GM21381 (cell line): ENCODE results near the gene EPB41.

Experiments
- ATAC-seq: cut with Tn5 transposase; IDR thresholded peaks from one replicate; pipeline ENCODE4 v1.9.1; 2021; ENCODE audit warnings: mild to moderate bottlenecking, moderate library complexity; ENCODE audit not compliant: unreplicated experiment

EPB41 gene

GRCh38 chr1:28973596-28974421, 59.4 kb downstream of the EPB41 start:
- no peak for ATAC-seq

GRCh38 chr1:28974432-28974831, 60.1 kb downstream of the EPB41 start:
- no peak for ATAC-seq

GRCh38 chr1:28976248-28976647, 61.9 kb downstream of the EPB41 start:
- ATAC-seq: no peak

- ATAC-seq: no peak
Measured at GRCh38 chr1:28981210-28981609, 66.8 kb downstream of the EPB41 start.

- ATAC-seq: no peak
Measured at GRCh38 chr1:28982198-28982597, 67.8 kb downstream of the EPB41 start.

- no peak for ATAC-seq
Measured at GRCh38 chr1:28983091-28983490, 68.7 kb downstream of the EPB41 start.

- no peak for ATAC-seq
Measured at GRCh38 chr1:28983509-28984310, 69.3 kb downstream of the EPB41 start.

GRCh38 chr1:28984311-28984684, 69.9 kb downstream of the EPB41 start:
- ATAC-seq: no peak

- ATAC-seq: no peak
Measured at GRCh38 chr1:28985427-28985826, 71.1 kb downstream of the EPB41 start.

GRCh38 chr1:28986306-28986910, 72.0 kb downstream of the EPB41 start:
- ATAC-seq: no peak

- no peak for ATAC-seq
Measured at GRCh38 chr1:29002792-29003191, 88.4 kb downstream of the EPB41 start.

GRCh38 chr1:29004288-29004687, 89.9 kb downstream of the EPB41 start:
- ATAC-seq: no peak

- ATAC-seq: no peak
Measured at GRCh38 chr1:29004798-29005197, 90.4 kb downstream of the EPB41 start.

GRCh38 chr1:29011775-29012174, 97.4 kb downstream of the EPB41 start:
- ATAC-seq: no peak

- no peak for ATAC-seq
Measured at GRCh38 chr1:29017235-29017634, 102.9 kb downstream of the EPB41 start.

GRCh38 chr1:29017975-29018712, 103.8 kb downstream of the EPB41 start:
- ATAC-seq: no peak

GRCh38 chr1:29022620-29023019, 108.3 kb downstream of the EPB41 start:
- ATAC-seq: no peak

GRCh38 chr1:29029667-29030066, 115.3 kb downstream of the EPB41 start:
- ATAC-seq: no peak

GRCh38 chr1:29032841-29033240, 118.5 kb downstream of the EPB41 start:
- ATAC-seq: no peak

GRCh38 chr1:29033829-29034466, 119.6 kb downstream of the EPB41 start:
- no peak for ATAC-seq
